Body of pancreas (tissue), 4 donors: Measurements from ENCODE around the gene CADPS. TPM values are rescaled to one million over a fixed set of nuclear protein-coding genes. Genes with fewer than 3 reads are reported as not detected.
A peak's percentile ranks its signal among the peaks of the same experiment; 100 is the strongest.

Experiments
- ATAC-seq: fragments of 150-250 bp; one replicate; pipeline ENCODE4 v1.9.1; 2016
- DNase-seq, 4 donors: peaks; one replicate each; pipeline ENCODE4 v3.0.0-alpha.2; 2019
- H3K27ac ChIP-seq, 4 donors: fragments of 200-600 bp; sonication (generic); 1 replicate in 3 of 4; 2 replicates in 1 of 4; pipeline versions ENCODE4 v1.5.1 to v1.6.1; 2016 to 2019; ENCODE audit warnings: mild to moderate bottlenecking in 1 of 4, mixed read lengths in 1 of 4, moderate library complexity in 1 of 4
- H3K27me3 ChIP-seq, 2 donors: fragments of 200-600 bp; sonication (generic); one replicate each; pipeline ENCODE4 v1.6.0; 2016; ENCODE audit warnings: mild to moderate bottlenecking in 1 of 2
- H3K36me3 ChIP-seq, 2 donors: fragments of 200-600 bp; sonication (generic); replicated peaks in 1 of 2; 2 replicates each; pipeline ENCODE4 v1.5.1; 2016; ENCODE audit warnings: low read depth in 2 of 2; ENCODE audit not compliant: insufficient read depth in 1 of 2
- H3K4me1 ChIP-seq: fragments of 200-600 bp; sonication (generic); one replicate; pipeline ENCODE4 v1.6.0; 2016
- H3K4me3 ChIP-seq, 2 donors: fragments of 200-600 bp; sonication (generic); 1 replicate in 1 of 2; 2 replicates in 1 of 2; pipeline ENCODE4 v1.5.1; 2016 to 2019
- H3K9me3 ChIP-seq, 3 donors: fragments of 200-600 bp; sonication (generic); 1 replicate in 2 of 3; 2 replicates in 1 of 3; pipeline ENCODE4 v1.5.1; 2016
- POLR2A ChIP-seq, 3 donors: fragments of 450-650 bp; IDR thresholded peaks; one replicate each; pipeline ENCODE4 v1.6.1; 2016; ENCODE audit warnings: antibody characterized with exemption in 3 of 3, mild to moderate bottlenecking in 2 of 3
- WGBS, 2 donors: methylation state at CpG; one replicate each; pipeline ENCODE4 v1.1.5; 2017; 5-methylcytosine and 5-hydroxymethylcytosine counted together
- intact Hi-C: fragments of 100-400 bp; cut with DNase I; formaldehyde crosslinking; loops from one replicate; pipeline ENCODE4 v1.15.1; 2023
- total RNA-seq, 2 donors: library from RNA; depleted of rRNA; stranded (reverse); fragments of >200 nt; gene quantifications; one replicate each; pipeline ENCODE4 v1.1.0, GENCODE V29; 2016
- TF ChIP-seq, protein P1 (sequence below), 7 experiments: fragments of 450-650 bp in 4 of 7; fragments of 200-600 bp in 3 of 7; sonication (generic) in 3 of 7; IDR thresholded peaks; one replicate each; pipeline ENCODE4 v1.5.1; 2016 to 2019; ENCODE audit warnings: antibody characterized with exemption in 7 of 7

Gene CADPS
- total RNA-seq, 2 donors from 2014 or later = 22.1 to 67.6 TPM

DNA sequence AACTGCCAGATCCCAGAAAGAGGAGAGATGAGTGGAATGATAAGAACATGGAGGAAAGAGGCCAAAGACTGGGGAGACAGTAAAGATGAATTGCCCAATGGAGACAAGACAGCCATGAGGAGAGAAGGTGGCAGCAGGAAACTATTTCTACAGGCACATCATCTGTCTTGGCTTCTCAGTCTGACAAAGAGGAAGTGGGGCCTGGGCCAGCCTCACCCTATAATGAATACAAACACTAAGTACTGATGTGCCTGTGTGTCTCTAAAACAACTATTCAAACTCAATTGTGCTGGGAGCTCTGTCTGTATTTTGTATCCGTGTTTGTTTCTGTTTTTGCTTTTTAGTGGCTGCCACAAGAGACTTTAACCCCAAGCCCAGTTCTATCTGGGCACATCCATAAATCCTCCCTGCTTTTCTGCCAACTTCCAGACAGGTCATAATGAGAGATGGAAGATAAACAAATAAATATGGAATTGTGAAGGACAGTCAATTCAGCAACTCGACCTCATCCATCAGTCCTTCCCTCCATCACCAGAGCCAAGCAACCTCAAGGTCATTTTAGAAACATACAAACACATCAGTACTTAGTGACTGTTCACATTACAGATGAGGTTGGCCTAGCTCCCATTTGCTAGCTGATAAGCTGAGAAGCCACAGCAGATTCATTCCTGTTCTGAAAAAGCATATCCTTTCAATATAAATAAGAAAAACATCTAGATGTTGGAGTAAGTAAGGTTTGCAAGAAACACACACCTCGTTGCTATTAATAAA, 116.7 kb downstream of the CADPS start:
- no peak overlapping the region for H3K4me3 ChIP-seq
- H3K27me3 ChIP-seq = no peaks in the 10 kb centered on the region
- intact Hi-C loops = no loop called here
- no peaks in the 10 kb centered on the region for H3K9me3 ChIP-seq
- DNase-seq (peak in 1 of 4 donors; percentile 7), ATAC-seq (no peak)
- no peaks in the 10 kb centered on the region for H3K4me1 ChIP-seq
- TF ChIP-seq POLR2A (IDR thresholded peaks at IDR 0.05) = no peak
- TF ChIP-seq, protein P1, sequence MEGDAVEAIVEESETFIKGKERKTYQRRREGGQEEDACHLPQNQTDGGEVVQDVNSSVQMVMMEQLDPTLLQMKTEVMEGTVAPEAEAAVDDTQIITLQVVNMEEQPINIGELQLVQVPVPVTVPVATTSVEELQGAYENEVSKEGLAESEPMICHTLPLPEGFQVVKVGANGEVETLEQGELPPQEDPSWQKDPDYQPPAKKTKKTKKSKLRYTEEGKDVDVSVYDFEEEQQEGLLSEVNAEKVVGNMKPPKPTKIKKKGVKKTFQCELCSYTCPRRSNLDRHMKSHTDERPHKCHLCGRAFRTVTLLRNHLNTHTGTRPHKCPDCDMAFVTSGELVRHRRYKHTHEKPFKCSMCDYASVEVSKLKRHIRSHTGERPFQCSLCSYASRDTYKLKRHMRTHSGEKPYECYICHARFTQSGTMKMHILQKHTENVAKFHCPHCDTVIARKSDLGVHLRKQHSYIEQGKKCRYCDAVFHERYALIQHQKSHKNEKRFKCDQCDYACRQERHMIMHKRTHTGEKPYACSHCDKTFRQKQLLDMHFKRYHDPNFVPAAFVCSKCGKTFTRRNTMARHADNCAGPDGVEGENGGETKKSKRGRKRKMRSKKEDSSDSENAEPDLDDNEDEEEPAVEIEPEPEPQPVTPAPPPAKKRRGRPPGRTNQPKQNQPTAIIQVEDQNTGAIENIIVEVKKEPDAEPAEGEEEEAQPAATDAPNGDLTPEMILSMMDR (IDR thresholded peaks at IDR 0.05) = no peak
- no peaks in the 10 kb centered on the region for H3K36me3 ChIP-seq
- WGBS, 2 donors = 21 to 35% methylated on average over 3 of the region's 3 CpGs
- H3K27ac ChIP-seq = no peak overlapping the region

DNA sequence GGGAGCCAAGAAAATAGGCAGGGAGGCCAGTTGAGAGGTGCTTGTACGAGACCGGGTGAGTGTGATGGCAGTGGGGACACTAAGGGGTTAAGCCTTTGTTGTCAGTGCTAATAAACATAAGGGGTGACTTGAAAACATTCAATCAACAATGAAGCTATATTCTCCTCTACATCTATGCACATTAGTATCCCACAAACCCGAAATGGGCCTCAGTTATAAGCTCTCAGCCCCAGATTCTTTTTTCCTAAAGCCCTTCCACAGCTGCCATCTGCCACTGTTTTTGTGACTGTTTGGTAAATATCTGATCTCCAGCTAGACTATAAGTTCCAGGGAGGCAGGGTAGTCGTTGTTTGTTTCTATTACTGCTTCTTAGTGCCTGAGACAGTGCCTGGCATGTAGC, 118.2 kb downstream of the CADPS start:
- no peak for ATAC-seq

GRCh38 chr3:62755285-62755684, 119.9 kb downstream of the CADPS start:
- H3K36me3 ChIP-seq = no peaks in the 10 kb centered on the region
- no peaks in the 10 kb centered on the region for H3K9me3 ChIP-seq
- H3K27ac ChIP-seq = no peak overlapping the region
- no peaks in the 10 kb centered on the region for H3K4me1 ChIP-seq
- DNase-seq (peak in 1 of 4 donors; percentile 5), ATAC-seq (no peak)
- H3K27me3 ChIP-seq = no peaks in the 10 kb centered on the region
- TF ChIP-seq, protein P1 (IDR thresholded peaks at IDR 0.05) = no peak
- no peak for TF ChIP-seq POLR2A (IDR thresholded peaks at IDR 0.05)
- H3K4me3 ChIP-seq = no peak overlapping the region
- intact Hi-C loops = no loop called here
- 73 to 75% methylated on average over 8 of the region's 8 CpGs for WGBS, 2 donors

More for the DNA sequence above, 118.2 kb downstream of the CADPS start:
- intact Hi-C loops = no loop called here
- H3K36me3 ChIP-seq = no peaks in the 10 kb centered on the region
- 71 to 79% methylated on average over 4 of the region's 4 CpGs for WGBS, 2 donors
- no peak overlapping the region for H3K27ac ChIP-seq
- no peaks in the 10 kb centered on the region for H3K4me1 ChIP-seq
- no peak overlapping the region for H3K4me3 ChIP-seq
- H3K9me3 ChIP-seq = no peaks in the 10 kb centered on the region
- no peaks in the 10 kb centered on the region for H3K27me3 ChIP-seq
- no peak for DNase-seq
- TF ChIP-seq POLR2A (IDR thresholded peaks at IDR 0.05) = no peak
- TF ChIP-seq, protein P1 (IDR thresholded peaks at IDR 0.05) = no peak

GRCh38 chr3:62749657-62750056, 125.6 kb downstream of the CADPS start:
- WGBS, 2 donors = 67 to 72% methylated on average over 2 of the region's 2 CpGs
- intact Hi-C loops = no loop called here
- no peak for ATAC-seq
- Histone ChIP-seq H3K9me3 (no peaks in the 10 kb centered on the region), H3K27ac (no peak overlapping the region), H3K4me3 (no peak overlapping the region), H3K4me1 (peaks cover 3% of the 10 kb centered on the region), H3K36me3 (no peaks in the 10 kb centered on the region), H3K27me3 (no peaks in the 10 kb centered on the region)
- no peak for DNase-seq
- TF ChIP-seq POLR2A (IDR thresholded peaks at IDR 0.05) = no peak
- TF ChIP-seq, protein P1 (IDR thresholded peaks at IDR 0.05) = no peak

DNA sequence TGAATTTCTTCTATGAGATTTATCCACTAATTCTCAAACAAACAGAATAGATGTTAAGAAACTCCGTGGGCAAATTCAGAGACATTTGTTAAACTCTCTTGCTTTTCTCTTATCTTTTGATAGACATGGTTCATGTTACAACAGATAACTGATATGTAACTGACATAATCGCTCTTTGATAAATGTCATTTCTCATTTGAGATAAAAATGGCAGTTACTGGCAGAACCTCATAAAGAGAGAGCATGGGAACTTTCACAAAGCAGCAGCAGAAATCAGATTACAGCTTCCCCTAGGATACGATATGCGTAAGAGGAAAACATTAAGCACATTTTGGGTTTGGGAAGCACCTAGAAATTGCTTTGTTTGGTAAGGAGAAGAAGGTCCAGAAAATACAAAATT, 126.1 kb downstream of the CADPS start:
- DNase-seq (no peak), ATAC-seq (no peak)
- TF ChIP-seq, protein P1 (IDR thresholded peaks at IDR 0.05) = no peak
- Histone ChIP-seq H3K4me1 (peaks cover 3% of the 10 kb centered on the region), H3K27ac (no peak overlapping the region), H3K4me3 (no peak overlapping the region), H3K27me3 (no peaks in the 10 kb centered on the region), H3K9me3 (no peaks in the 10 kb centered on the region), H3K36me3 (no peaks in the 10 kb centered on the region)
- 12 to 26% methylated on average over 4 of the region's 4 CpGs for WGBS, 2 donors
- intact Hi-C loops = no loop called here
